RWPE1 (cell line): ENCODE measurements around the gene FBXL15.
A peak's percentile ranks its signal among the peaks of the same experiment; 100 is the strongest.

ENCODE experiments used
- CTCF ChIA-PET: fragments of 350-600 bp; sonication (Branson Sonifier 250); formaldehyde crosslinking; extraction: SDS; loops from one replicate; lab custom pipeline; 2021; lab: Yijun Ruan, JAX
- POLR2A ChIA-PET: fragments of 400-600 bp; formaldehyde crosslinking; extraction: SDS; loops from one replicate; lab custom pipeline; 2020; ENCODE audit warnings: antibody characterized with exemption; ENCODE audit not compliant: low non-redundant PET; lab: Yijun Ruan, JAX
- DNase-seq: peaks from one replicate; pipeline ENCODE4 v3.0.0; 2012; ENCODE audit warnings: low spot score
- H3K27ac ChIP-seq: fragments of 450-650 bp; 2 replicates; pipeline ENCODE4 v1.5.1; 2017
- TF ChIP-seq, protein P1 (sequence below): fragments of 450-650 bp; conservative IDR thresholded peaks from 2 replicates; pipeline ENCODE4 v1.5.1; 2017; ENCODE audit warnings: low read depth, mild to moderate bottlenecking

The FBXL15 gene

DNA sequence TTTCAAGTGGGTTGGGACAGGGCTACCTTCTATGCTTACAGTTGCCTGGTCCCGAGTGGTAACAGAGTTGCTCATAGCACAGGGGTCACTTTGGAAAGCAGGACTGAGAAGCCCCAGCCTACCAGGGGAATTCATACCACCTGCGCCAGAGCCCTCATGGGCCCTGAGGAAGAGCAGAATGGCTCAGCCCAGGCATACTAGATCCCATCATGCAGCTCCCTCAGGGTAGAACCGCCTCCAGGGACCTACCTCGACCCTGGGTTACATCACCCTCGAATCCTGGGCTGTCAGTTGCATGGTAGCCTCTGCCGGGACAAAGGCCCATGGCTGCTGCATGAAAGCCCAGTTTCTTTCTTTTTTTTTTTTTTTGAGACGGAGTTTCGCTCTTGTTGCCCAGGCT lies 8.8 kb downstream of the FBXL15 start:
- ChIA-PET CTCF (no interaction called here), POLR2A (interaction anchor here (0.6 to 0.7 kb wide), 3 partner anchors 31 to 307 kb away, joined by 3 to 4 read pairs (median 4); no protein-coding TSS in a partner anchor)
- H3K27ac ChIP-seq = no peak overlapping the region
- TF ChIP-seq, protein P1, sequence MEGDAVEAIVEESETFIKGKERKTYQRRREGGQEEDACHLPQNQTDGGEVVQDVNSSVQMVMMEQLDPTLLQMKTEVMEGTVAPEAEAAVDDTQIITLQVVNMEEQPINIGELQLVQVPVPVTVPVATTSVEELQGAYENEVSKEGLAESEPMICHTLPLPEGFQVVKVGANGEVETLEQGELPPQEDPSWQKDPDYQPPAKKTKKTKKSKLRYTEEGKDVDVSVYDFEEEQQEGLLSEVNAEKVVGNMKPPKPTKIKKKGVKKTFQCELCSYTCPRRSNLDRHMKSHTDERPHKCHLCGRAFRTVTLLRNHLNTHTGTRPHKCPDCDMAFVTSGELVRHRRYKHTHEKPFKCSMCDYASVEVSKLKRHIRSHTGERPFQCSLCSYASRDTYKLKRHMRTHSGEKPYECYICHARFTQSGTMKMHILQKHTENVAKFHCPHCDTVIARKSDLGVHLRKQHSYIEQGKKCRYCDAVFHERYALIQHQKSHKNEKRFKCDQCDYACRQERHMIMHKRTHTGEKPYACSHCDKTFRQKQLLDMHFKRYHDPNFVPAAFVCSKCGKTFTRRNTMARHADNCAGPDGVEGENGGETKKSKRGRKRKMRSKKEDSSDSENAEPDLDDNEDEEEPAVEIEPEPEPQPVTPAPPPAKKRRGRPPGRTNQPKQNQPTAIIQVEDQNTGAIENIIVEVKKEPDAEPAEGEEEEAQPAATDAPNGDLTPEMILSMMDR = no peak
- DNase-seq = no peak

DNA sequence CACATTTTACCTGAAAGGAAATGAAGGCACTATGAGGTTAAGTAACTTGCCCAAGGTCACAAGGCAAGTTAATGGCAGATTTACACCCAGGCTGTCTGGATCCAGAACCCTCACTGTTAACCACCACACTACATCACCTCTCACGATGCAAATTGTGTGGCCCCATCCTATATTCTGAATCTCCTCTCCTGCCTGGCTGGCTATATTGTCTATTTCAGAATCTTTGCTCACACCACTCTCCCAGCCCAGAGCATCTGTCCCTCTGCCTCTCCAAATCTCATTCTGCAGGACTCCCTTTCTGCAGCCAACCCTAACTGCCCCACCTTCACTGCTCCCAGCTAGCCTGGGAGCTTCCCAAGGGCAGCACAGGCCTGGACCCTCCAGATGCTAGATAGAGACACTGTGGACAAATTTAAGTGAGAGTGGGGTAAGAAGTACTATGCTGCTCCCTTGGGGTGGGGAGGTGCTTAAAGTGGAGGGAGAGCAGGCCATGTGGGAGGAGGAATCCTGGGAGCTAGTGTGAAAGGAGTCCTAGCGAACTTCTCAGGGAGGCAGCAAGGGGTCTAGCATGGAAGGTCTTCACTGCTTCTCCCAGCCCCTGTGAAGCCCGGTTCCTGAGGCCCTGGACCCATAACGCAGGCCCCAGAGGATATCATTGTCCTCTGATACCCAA lies 11.0 kb downstream of the FBXL15 start:
- TF ChIP-seq, protein P1 = no peak
- POLR2A ChIA-PET = interaction anchor here (1.4 kb wide), 1 partner anchor 8 kb away, joined by 3 read pairs; no protein-coding TSS in a partner anchor
- CTCF ChIA-PET = interaction anchor here (0.7 to 1.7 kb wide), 5 partner anchors 10 to 47 kb away, joined by 3 to 8 read pairs (median 4); partner anchors contain the start of gene C10orf95
- DNase-seq = peak; percentile 33
- peak overlapping the region; percentile 84 for H3K27ac ChIP-seq

- DNase-seq = peak; percentile 95
- TF ChIP-seq, protein P1 = no peak
- ChIA-PET CTCF (interaction anchor here (0.6 to 1.7 kb wide), 9 partner anchors 9 to 377 kb away, joined by 3 to 8 read pairs (median 3); no protein-coding TSS in a partner anchor), POLR2A (interaction anchor here (0.6 to 1.4 kb wide), 4 partner anchors 9 to 18 kb away, joined by 3 to 12 read pairs (median 4); partner anchors contain the start of gene C10orf95)
- peak within 1 kb of the TSS; percentile 84 for H3K27ac ChIP-seq
These were observed 11.7 kb downstream of the FBXL15 start, which contains the start of gene CUEDC2 for GRCh38 chr10:102432162-102432950. Gene CUEDC2 (minus strand): TSS chr10:102432574. CDS start chr10:102425188, 7,386 bp downstream.

DNA sequence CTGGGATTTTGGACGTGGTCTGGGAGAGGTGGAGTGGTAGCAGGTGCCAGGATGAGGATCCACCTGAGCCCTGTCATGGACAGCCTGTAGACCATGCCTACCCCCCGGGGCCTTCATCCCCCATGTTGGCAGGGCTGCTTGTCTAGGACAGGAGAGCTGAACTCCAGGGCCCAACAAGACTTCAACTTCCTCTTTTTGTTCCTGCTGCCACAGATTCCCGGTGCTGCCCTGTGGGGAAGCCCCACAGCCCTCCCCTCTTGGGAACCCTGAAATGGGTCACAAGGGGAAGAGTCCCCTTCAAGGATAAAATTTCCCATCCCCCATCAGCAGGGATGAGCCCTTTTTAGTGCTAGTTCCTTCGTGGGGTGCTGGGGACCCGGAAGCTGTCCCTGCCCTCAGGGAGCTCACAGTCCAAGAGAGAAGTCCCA lies 13.0 kb downstream of the FBXL15 start:
- H3K27ac ChIP-seq = no peak overlapping the region
- POLR2A ChIA-PET = interaction anchor here (1.0 kb wide), 1 partner anchor 17 kb away, joined by 3 read pairs; no protein-coding TSS in a partner anchor
- TF ChIP-seq, protein P1 = no peak
- no peak for DNase-seq
- CTCF ChIA-PET = no interaction called here

GRCh38 chr10:102434394-102435132 lies 13.9 kb downstream of the FBXL15 start:
- TF ChIP-seq, protein P1 = no peak
- H3K27ac ChIP-seq = peak overlapping the region; percentile 27; the same call in 1 of the 2 replicates
- ChIA-PET POLR2A (interaction anchor here (1.0 kb wide), 1 partner anchor 16 kb away, joined by 3 read pairs; no protein-coding TSS in a partner anchor), CTCF (interaction anchor here (0.6 to 1.2 kb wide), 4 partner anchors 15 to 204 kb away, joined by 3 to 4 read pairs (median 3); no protein-coding TSS in a partner anchor)
- DNase-seq = no peak
